Cardiac fibroblast (primary cell): ENCODE measurements around the gene PTTG1IP.

Experiments used
- DNase-seq, 2 donors: peaks; one replicate each; pipeline versions ENCODE4 v3.0.0 to v3.0.0-alpha.2; 2010; ENCODE audit warnings: low read depth in 2 of 2
- H3K4me3 ChIP-seq, 2 donors: replicated peaks in 1 of 2; 1 replicate in 1 of 2; 2 replicates in 1 of 2; pipeline ENCODE4 v1.5.1; 2011; ENCODE audit warnings: low read depth in 2 of 2, low read length in 2 of 2, mild to moderate bottlenecking in 2 of 2, moderate library complexity in 1 of 2
- TF ChIP-seq, protein P1 (sequence below): IDR thresholded peaks from one replicate; pipeline ENCODE4 v1.5.1; 2011; ENCODE audit warnings: low read depth, mild to moderate bottlenecking, low read length, inconsistent platforms

PTTG1IP gene

DNA sequence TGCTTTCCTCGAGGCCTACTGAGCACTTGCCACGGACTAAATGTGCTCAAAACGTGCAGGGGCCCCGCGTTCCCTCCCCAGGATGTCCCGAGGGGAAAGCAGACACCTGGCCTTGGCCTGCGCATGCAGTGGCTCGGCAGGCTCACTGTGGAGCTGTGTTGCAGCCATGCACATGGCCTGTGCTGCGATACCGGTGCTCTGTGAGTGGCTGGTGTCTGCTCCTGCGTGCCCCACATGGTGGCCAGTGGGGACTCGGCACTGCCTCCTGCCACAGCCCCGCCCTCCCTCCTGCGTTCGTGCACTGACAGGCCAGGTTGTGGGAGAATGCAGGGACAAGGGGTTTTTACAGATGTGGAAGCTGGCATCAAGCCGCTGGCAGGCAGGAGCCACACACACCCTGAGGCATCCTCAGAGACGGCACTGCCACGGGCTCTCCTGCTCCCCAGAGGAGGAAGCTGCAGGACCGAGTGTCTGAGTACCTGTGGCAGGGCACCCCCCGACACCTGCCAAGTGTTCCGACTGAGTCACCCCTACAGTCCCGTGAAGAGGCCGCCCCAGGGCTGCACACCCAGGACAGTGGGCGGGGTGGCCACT lies 16.9 kb upstream of the PTTG1IP start:
- TF ChIP-seq, protein P1, sequence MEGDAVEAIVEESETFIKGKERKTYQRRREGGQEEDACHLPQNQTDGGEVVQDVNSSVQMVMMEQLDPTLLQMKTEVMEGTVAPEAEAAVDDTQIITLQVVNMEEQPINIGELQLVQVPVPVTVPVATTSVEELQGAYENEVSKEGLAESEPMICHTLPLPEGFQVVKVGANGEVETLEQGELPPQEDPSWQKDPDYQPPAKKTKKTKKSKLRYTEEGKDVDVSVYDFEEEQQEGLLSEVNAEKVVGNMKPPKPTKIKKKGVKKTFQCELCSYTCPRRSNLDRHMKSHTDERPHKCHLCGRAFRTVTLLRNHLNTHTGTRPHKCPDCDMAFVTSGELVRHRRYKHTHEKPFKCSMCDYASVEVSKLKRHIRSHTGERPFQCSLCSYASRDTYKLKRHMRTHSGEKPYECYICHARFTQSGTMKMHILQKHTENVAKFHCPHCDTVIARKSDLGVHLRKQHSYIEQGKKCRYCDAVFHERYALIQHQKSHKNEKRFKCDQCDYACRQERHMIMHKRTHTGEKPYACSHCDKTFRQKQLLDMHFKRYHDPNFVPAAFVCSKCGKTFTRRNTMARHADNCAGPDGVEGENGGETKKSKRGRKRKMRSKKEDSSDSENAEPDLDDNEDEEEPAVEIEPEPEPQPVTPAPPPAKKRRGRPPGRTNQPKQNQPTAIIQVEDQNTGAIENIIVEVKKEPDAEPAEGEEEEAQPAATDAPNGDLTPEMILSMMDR, result no peak
- no peak overlapping the region for H3K4me3 ChIP-seq
- DNase-seq, result no peak

DNA sequence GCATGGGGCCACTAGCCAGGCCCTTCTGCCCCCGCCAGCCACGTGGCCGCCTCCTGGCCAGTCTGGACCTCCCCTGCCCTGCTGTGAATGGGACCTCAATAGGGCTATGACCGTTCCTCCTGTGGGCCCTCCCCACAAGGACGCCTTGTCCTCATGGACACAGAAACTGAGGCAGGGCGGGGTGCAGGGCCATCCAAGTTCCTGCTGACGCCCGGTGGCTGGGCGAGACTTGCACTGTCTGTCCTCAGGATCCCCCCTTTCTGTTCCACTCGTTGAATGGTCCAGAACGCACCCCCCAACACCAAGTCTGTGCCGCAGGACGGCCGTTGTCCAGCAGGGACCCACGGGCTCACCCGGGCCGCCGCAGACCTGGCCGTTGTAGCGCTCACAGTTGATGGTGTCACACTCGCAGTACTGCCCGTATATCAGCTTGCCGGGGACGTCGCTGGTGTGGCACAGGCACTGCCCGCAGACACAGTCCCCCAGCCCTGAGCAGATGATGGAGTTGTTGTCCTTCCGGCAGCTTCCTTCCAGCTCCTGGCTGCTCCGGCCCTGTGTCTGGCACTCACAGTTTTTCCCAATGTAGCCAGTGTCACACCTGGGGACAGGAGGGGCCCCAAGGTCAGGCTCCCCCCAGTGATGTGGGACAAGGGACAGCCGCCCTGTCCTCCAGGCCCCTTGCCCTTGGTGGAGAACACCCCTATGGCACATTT lies 16.3 kb upstream of the PTTG1IP start:
- no peak for DNase-seq
- H3K4me3 ChIP-seq, result no peak overlapping the region
- TF ChIP-seq, protein P1, result no peak

DNA sequence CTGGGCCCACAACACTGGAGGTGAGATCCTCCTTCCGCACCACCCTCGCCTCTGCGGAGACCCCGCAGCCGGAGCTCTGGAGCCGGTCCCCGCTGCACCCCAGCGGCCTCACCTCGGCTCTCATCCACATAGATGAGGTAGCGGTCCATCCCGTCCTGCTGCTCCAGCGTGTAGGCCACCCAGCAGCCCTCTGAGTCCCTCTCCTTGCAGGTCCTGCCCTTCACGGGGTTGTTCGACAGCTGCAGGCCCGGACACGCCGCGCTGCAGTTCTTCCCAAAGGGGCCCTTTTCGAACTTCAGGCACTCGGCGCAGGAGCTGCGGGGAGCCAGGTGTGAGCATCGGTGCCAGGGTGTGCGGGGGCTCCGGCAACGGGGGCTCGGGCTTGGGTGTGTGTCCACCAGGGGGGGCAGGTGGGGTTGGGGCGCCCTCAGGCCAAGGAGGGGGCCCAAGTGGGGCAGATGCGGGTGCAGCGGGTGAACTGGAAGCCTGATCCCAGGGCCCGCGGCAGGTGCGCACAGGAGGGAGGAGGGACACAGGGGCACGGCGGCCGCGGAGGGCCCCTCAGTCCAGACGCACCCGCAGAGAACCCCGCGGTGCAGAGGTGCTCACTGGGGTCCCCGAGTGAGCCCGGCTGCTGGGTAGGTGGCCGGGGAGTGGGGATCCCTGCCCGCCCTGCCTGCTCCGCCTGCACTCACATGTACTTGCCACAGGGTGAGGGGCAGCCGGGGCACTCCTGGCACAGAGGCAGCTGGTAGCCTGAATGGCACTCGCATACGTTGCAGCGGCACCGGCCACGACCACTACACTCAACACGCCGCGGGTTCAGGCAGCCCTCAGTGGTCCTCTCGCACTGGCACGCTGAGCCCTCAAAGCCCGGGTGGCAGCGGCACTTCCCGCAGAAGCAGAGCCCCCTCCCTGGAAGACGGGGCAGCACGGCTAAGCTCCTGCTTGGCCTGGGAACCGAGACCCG lies 15.4 kb upstream of the PTTG1IP start:
- TF ChIP-seq, protein P1, result no peak
- DNase-seq, result no peak
- no peak overlapping the region for H3K4me3 ChIP-seq

DNA sequence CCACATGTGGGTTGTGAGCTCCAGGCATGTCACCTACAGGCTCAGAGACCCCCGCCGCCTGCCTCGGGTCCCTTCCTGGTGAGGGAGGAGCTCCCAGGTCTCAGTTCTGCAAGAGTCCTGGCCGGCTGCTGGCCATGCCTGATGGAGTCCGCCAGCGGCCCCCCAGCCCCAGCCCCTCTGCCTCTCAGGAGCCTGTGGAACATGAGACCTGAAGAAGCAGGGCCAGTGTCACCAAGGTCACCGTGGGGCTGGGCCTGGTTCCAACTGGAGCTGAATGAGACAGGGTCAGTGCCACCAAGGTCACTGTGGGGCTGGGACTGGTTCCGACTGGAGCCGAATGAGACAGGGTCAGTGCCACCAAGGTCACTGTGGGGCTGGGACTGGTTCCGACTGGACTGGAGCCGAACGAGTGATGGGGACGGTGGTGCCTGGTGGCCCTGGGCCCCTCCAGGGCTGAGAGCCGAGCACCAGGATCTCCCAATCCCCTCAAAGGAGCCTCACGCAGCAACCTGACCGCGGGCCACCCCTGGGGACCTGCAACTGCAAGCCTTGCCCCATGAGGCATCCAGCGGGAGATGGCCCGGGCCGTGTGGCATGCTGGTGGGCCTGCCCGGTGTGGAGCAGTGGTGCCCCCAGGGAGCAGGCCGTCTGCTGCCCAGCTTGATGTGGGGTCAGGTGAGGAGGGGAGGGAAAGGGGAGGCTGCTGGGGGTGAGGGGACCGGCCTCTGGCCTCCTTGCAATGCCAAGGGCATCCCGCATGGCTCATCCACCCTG lies 14.5 kb upstream of the PTTG1IP start:
- TF ChIP-seq, protein P1, result no peak
- no peak overlapping the region for H3K4me3 ChIP-seq

DNA sequence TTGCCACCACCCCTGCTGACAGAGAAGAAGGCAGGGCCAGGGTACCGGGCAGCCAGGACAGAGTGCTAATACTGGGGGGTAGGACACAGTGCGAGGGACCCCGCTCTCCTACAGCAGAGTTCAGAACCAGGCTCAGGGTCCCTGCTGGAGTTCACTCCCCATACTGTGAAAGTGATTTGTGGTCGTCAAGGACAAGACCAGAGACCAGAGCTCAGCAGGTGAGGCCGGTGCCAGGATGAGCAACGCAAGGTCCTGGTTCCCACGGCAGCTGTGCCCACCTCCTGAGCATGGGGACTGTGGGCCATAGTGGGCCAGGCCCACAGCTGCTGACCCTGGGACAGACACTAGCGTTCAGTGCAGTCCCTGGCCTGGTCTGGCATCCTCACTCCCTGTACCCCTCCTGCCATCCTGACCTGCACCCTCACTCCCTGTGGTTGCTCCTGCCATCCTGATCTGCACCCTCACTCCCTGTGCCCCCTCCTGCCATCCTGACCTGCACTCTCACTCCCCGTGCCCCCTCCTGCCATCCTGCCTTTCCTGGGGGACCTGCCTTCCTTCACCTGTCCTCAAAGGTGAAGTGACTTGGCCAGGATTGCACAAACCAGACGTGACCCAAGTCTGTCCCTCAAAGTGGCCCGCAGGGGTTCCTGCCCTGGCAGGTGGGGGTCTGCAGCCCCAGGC lies 13.8 kb upstream of the PTTG1IP start:
- DNase-seq, result no peak
- TF ChIP-seq, protein P1, result no peak
- H3K4me3 ChIP-seq, result no peak overlapping the region

More for the DNA sequence above, 14.5 kb upstream of the PTTG1IP start:
- no peak for DNase-seq
